HG03565 (cell line): Measurements from ENCODE around the gene PIGU.
"Not testable (repeated sequence)": the region's sequence is repeated elsewhere in the genome, so short reads cannot be mapped to it uniquely, and the experiment has no call there.

ENCODE experiments used
- ATAC-seq: cut with Tn5 transposase; IDR thresholded peaks from one replicate; pipeline ENCODE4 v1.9.1; 2021; ENCODE audit warnings: mild to moderate bottlenecking, moderate library complexity; ENCODE audit not compliant: unreplicated experiment

PIGU gene

GRCh38 chr20:34663213-34663943, 13.5 kb downstream of the PIGU start:
- ATAC-seq, result no peak

- not testable (repeated sequence) for ATAC-seq
Observed at GRCh38 chr20:34661811-34662210, 15.1 kb downstream of the PIGU start.

DNA sequence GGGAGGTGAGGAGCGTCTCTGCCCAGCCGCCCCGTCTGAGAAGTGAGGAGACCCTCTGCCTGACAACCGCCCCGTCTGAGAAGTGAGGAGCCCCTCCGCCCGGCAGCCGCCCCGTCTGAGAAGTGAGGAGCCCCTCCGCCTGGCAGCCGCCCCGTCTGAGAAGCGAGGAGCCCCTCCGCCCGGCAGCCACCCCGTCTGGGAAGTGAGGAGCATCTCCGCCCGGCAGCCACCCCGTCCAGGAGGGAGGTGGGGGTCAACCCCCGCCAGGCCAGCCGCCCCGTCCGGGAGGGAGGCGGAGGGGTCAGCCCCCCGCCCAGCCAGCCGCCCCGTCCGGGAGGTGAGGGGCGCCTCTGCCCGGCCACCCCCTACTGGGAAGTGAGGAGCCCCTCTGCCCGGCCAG, 18.2 kb downstream of the PIGU start:
- not testable (repeated sequence) for ATAC-seq

DNA sequence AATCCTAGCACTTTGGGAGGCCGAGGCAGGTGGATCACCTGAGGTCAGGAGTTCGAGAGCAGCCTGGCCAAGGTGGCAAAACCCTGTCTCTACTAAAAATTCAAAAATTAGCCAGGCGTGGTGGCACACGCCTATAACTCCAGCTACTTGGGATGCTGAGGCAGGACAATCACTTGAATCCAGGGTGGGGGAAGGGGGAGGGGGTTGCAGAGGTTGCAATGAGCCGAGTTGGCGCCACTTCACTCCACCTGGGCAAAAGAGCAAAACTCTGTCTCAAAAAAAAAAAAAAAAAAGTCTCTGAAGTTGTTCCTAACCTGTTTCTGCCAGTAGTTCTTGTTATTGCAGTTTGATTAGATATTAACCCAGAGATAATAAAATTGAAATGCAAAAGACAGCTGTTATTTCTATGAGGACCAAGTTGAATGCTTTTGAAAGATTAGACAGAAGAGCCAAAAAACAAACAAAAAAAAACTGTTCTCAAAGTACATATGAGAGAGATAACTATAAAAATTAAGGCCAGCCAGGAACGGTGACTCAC, 22.6 kb downstream of the PIGU start:
- ATAC-seq, result no peak

- ATAC-seq, result no peak
Observed at GRCh38 chr20:34651200-34651599, 25.7 kb downstream of the PIGU start.

DNA sequence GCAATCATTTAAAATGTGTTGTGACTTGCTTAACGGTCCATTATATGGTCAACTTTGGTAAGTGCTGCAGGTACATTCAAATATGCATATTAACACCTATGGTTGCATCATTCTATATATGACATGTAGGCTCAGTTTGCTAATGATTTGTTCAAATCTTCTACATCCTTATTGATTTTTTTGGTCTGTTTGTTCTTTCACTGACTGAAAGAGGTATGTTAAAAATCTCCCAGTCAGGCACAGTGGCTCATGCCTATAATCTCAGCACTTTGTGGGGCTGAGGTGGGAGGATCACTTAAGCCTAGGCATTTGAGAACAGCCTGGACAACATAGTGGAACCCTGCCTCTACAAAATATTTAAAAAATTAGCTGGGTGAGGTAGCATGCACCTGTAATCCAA, 29.2 kb downstream of the PIGU start:
- no peak for ATAC-seq

- no peak for ATAC-seq
Observed at GRCh38 chr20:34644951-34645350, 31.9 kb downstream of the PIGU start.

DNA sequence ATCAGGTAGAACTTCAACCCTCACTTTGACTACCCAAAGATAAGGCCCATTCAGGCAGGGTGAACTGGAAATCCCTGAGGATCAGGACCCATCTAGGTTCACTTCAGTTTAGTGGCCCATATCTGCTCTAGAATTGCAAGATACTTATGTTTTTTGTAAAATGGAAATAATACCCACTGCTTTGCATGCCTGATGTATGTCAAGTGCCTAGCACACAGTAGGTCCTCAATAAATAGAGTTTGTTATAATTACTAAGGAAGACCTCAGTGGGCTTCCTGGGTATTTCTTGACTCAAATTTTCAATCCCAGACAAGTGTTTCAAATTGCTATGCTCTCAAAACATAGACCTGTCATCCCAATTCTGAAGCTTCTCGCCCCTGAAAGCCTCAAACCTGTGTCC, 32.5 kb downstream of the PIGU start:
- no peak for ATAC-seq

GRCh38 chr20:34643928-34644327, 33.0 kb downstream of the PIGU start:
- no peak for ATAC-seq

DNA sequence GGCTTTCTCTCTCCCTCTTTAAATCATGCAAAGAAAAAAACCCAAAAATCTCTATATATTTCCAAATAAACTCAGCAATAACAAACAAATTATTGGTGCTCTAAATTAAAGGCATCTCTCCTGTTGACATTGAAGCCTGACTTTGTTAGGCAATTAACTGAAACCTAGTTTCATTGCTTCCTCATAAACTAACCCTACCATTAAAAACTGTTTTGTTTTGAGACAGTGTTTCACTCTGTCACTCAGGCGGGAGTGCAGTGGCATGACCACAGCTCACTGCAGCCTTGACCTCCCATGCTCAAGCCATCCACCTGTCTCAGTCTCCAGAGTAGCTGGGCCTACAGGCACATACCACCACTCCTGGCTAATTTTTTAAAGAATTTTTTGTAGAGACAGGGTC, 34.9 kb downstream of the PIGU start:
- no peak for ATAC-seq

GRCh38 chr20:34639755-34640222, 37.1 kb downstream of the PIGU start:
- no peak for ATAC-seq

DNA sequence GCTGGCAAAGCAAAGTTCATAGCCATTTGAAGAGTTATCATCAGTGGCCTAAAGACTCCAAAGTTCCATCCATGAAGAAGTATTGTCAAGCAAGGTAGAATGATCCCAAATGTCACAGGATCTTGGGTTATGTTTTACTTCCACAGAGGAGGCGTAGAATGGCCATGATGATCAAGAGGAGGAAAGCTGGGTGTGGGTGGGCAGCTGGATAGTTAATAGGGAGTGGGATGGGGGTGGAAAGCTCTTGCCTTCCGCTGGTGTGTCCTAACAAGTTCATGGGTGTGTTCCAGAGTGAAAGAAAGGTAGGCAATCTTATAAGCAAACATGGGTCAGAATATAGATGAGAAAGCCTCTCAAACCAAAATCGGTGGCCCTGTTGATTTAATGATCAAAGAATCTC, 38.4 kb downstream of the PIGU start:
- no peak for ATAC-seq

DNA sequence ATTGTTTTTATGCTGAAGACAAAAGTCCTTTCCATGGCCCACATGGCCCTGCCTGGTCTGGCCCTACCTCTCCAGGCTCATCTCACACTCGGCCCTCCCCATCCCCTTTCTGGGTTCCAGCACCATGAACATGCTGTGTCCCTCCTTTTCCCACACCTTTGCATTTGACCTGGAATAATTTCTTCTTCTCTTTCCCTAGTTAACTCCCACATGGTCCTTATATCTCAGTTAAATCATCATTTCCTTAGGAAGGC, 38.9 kb downstream of the PIGU start:
- ATAC-seq, result no peak

- no peak for ATAC-seq
Observed at GRCh38 chr20:34637245-34638038, 39.5 kb downstream of the PIGU start.

- ATAC-seq, result no peak
Observed at GRCh38 chr20:34636648-34637047, 40.2 kb downstream of the PIGU start.

DNA sequence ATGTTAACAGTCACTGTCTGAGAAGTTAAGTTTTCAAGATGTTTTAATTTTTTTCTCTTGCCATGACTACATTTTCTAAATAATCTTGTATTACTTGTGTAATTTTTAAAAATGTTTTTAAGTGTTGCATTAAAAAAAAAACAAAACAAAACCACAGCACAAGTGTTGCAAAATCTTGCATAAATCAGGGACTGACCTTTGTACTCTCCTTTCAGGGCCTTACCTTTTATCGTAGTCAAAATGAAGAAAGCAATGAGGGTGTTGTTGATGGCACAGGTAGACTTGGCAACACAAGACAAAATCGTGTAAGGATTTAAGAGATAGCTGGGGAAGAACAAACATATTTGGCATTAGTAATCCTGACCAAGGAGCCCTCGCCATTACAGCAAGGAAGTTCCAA, 42.5 kb downstream of the PIGU start:
- ATAC-seq, result no peak

- no peak for ATAC-seq
Observed at GRCh38 chr20:34632870-34633452, 43.9 kb downstream of the PIGU start.

DNA sequence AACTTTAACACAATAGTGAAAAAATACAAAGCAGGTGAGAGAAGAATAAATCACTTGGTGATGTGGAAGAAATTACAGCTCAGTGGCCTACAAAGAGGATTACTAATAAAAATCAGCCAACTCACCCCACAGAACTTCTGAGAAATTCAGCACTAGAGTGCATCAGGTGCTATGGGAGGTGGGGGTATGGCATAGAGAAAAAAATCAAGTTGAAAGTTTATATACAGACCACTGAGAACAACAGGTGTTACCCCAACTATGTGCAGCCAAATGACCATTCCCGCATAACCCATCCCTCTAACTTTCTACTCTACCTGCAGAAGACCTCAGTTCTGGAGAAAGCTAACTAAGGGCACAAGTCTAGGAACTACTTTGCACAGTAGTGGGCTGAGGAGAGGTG, 47.0 kb downstream of the PIGU start:
- no peak for ATAC-seq

DNA sequence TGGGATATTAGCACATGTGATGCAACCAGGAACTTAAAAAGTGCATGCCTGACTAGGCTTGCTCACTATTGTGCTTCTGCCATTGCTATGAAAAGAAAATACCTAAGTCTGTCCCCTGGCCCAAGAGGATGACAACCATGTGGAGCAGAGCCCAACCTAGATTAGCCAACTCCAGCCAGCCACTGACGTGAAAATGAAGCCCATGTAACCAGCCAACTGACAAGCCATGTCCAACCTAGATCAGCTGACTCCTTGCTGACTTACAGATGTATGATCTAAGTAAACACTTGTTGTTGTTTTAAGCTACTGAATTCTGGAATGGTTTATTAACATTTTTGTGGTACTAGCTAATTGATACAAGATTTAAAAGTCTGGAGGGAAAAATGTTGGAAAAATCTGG, 47.5 kb downstream of the PIGU start:
- ATAC-seq, result no peak

GRCh38 chr20:34628026-34628425, 48.9 kb downstream of the PIGU start:
- ATAC-seq, result no peak

DNA sequence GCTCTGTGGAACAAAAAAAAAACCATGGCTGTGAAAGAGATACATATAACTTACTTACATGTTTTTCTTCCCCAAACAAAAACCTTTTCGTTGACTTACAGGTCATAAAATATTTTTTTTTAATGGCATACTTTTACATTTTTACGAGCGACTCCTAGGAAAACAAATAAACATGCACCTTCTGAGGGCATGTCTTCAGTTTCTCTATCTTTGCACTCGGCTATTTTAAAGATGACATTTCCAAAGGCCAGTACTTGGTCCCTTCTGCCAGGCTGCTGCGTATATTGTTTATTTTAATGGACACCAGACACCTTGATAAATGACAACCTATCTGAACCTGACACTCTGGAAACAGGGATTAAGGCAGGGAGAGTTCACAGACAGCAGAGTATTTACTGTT, 49.4 kb downstream of the PIGU start:
- ATAC-seq, result no peak

DNA sequence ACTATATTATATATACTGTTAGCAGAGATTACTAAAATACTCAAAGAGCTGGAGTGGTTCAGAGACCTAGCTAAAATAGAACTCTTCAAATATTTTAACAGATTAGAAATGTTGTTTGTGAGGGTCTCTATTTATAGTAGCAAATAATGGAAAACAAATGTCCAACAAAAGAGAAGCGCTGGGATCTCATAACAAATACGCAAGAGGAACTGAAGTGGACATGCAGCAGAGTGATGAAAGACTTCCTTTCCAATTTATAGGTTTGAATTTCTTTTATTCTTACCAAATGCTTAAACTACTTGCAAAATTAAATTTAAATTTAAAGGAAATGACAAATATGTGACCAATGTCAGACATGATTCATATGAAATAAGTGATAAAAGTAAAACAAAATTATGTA, 49.9 kb downstream of the PIGU start:
- no peak for ATAC-seq
